Measurements from ENCODE around the gene PRR12. TPM values are rescaled to one million over a fixed set of nuclear protein-coding genes. Genes with fewer than 3 reads are reported as not detected.
"Not testable (repeated sequence)": the region's sequence is repeated elsewhere in the genome, so short reads cannot be mapped to it uniquely, and the experiment has no call there.

PRR12 gene
- total and polyA plus RNA-seq, 2 donors (not counting 1 experiment from before 2014, with no cell fraction given), result 0.40 to 2.1 TPM

DNA sequence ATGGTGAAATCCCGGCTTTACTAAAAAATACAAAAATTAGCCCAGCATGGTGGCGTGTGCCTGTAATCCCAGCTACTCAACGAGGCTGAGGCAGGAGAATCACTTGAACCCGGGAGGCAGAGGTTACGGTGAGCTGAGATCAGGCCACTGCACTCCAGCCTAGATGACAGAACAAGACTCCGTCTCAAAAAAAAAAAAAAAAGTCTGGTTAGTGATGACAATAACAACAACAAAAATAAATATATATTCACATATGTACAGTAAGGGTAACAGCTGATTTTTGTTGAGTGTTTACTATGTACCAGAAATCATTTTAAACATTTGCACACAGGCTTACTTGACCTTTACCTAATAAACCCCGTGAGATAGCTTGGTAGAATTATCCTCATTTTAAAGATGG is 26.0 kb downstream of the PRR12 start:
- Histone ChIP-seq H3K36me3 (ENCODE audit: control insufficient read depth, insufficient read depth, low read length) (peaks cover 22% of the 10 kb centered on the region), H3K27ac (ENCODE audit: insufficient read depth, low read length) (no peak overlapping the region), H3K9me3 (ENCODE audit: control insufficient read depth, insufficient read depth, low read depth, low read length) (no peaks in the 10 kb centered on the region), H3K79me2 (ENCODE audit: control insufficient read depth, insufficient read depth, low read length) (peaks cover 10% of the 10 kb centered on the region), H3K4me3 (replicated peaks in 1 of 4; ENCODE audit: control extremely low read depth in 1 of 4, insufficient read depth in 1 of 4, low read depth in 3 of 4, low read length in 4 of 4) (no peak overlapping the region), H3K27me3 (ENCODE audit: control insufficient read depth, insufficient read depth, low read length) (no peaks in the 10 kb centered on the region), H3K9ac (ENCODE audit: insufficient read depth, low read length) (no peak overlapping the region), H3K4me2 (ENCODE audit: extremely low read depth, insufficient read depth, low read length) (no peak overlapping the region), H2AFZ (ENCODE audit: low read length) (no peak overlapping the region), H4K20me1 (ENCODE audit: control insufficient read depth, extremely low read depth, insufficient read depth, low read length) (no peaks in the 10 kb centered on the region), H3K4me1 (ENCODE audit: control insufficient read depth, extremely low read depth, insufficient read depth, low read length) (peaks cover 15% of the 10 kb centered on the region)
- no peak for DNase-seq (ENCODE audit: low read depth in 2 of 2)
- TF ChIP-seq, protein P1, sequence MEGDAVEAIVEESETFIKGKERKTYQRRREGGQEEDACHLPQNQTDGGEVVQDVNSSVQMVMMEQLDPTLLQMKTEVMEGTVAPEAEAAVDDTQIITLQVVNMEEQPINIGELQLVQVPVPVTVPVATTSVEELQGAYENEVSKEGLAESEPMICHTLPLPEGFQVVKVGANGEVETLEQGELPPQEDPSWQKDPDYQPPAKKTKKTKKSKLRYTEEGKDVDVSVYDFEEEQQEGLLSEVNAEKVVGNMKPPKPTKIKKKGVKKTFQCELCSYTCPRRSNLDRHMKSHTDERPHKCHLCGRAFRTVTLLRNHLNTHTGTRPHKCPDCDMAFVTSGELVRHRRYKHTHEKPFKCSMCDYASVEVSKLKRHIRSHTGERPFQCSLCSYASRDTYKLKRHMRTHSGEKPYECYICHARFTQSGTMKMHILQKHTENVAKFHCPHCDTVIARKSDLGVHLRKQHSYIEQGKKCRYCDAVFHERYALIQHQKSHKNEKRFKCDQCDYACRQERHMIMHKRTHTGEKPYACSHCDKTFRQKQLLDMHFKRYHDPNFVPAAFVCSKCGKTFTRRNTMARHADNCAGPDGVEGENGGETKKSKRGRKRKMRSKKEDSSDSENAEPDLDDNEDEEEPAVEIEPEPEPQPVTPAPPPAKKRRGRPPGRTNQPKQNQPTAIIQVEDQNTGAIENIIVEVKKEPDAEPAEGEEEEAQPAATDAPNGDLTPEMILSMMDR (conservative IDR thresholded peaks at IDR 0.05 in 1 of 2, IDR thresholded peaks at IDR 0.05 in 1 of 2; ENCODE audit: low read depth in 1 of 2, low read length in 2 of 2), result no peak
- no peak for TF ChIP-seq EZH2 (IDR thresholded peaks at IDR 0.05; ENCODE audit: low read length, missing control alignments)

DNA sequence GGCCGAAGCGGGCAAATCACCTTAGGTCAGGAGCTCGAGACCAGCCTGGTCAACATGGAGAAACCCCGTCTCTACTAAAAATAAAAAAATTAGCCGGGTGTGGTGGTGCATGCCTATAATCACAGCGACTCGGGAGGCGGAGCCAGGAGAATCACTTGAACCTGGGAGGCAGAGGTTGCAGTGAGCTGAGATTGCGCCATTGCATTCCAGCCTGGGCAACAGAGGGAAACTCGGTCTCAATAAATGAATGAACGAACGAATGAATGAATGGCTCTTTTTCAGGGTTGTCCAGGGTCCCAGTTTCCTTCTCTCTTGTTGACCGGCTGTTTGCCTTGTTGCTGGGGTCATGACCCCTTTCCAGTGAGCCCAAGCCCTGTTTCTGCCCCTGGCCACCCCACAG is 26.9 kb downstream of the PRR12 start:
- peaks cover 12% of the 10 kb centered on the region for H3K4me1 ChIP-seq (ENCODE audit: control insufficient read depth, extremely low read depth, insufficient read depth, low read length)
- H3K27ac ChIP-seq (ENCODE audit: insufficient read depth, low read length); H3K27me3 ChIP-seq (ENCODE audit: control insufficient read depth, insufficient read depth, low read length); H3K9ac ChIP-seq (ENCODE audit: insufficient read depth, low read length); H3K4me2 ChIP-seq (ENCODE audit: extremely low read depth, insufficient read depth, low read length); H2AFZ ChIP-seq (ENCODE audit: low read length); H3K79me2 ChIP-seq (ENCODE audit: control insufficient read depth, insufficient read depth, low read length); H3K9me3 ChIP-seq (ENCODE audit: control insufficient read depth, insufficient read depth, low read depth, low read length); H4K20me1 ChIP-seq (ENCODE audit: control insufficient read depth, extremely low read depth, insufficient read depth, low read length); H3K4me3 ChIP-seq (replicated peaks in 1 of 4; ENCODE audit: control extremely low read depth in 1 of 4, insufficient read depth in 1 of 4, low read depth in 3 of 4, low read length in 4 of 4); DNase-seq (ENCODE audit: low read depth in 2 of 2): not testable (repeated sequence)
- H3K36me3 ChIP-seq (ENCODE audit: control insufficient read depth, insufficient read depth, low read length), result peaks cover 22% of the 10 kb centered on the region

DNA sequence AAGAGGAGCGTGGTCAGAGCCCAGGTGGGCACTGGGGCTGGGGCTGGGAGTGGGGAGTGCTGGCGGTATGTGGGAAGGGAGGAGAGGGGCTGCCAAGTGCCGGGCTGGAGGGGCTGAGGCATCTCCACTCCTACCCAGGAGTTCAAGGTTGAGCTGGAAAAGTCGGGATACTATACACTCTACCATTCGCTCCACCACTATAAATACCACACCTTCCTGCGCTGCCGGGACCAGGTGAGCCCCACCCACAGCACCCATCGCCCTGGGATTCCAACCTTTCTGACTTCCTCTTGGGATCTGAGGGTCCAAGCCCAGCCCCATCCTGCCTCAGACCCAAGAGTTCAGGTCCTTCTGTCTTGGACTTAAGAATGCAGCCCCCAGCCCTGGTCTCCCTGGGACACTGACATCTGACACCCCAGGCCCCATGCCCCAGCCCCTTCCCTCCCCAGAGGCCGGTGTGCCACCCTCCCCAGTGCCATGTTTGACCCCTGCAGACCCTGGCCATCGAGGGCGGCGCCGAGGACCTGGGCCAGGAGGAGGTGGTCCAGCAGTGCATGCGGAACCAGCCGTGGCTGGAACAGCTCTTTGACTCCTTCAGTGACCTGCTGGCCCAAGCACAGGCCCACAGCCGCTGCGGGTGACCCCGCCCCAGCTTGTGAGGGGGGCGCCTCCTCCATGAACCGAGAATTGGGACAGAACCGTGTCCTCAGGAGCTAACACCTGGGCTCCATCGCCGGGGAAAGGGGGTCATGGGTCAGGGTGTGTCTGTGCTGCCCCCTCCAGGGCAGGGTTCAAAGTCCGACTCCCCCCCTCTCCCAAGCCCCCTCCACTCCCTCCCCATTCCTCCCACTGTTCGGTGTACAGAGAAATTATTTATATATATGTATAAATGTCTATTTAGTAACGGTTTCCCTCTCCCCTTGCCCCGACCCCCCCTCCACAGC is 34.3 kb downstream of the PRR12 start:
- Histone ChIP-seq H3K9ac (ENCODE audit: insufficient read depth, low read length) (no peak overlapping the region), H3K79me2 (ENCODE audit: control insufficient read depth, insufficient read depth, low read length) (no peaks in the 10 kb centered on the region), H4K20me1 (ENCODE audit: control insufficient read depth, extremely low read depth, insufficient read depth, low read length) (no peaks in the 10 kb centered on the region), H2AFZ (ENCODE audit: low read length) (no peak overlapping the region), H3K36me3 (ENCODE audit: control insufficient read depth, insufficient read depth, low read length) (peaks cover 8% of the 10 kb centered on the region), H3K9me3 (ENCODE audit: control insufficient read depth, insufficient read depth, low read depth, low read length) (no peaks in the 10 kb centered on the region), H3K27me3 (ENCODE audit: control insufficient read depth, insufficient read depth, low read length) (no peaks in the 10 kb centered on the region), H3K4me1 (ENCODE audit: control insufficient read depth, extremely low read depth, insufficient read depth, low read length) (no peaks in the 10 kb centered on the region), H3K27ac (ENCODE audit: insufficient read depth, low read length) (no peak overlapping the region), H3K4me3 (replicated peaks in 1 of 4; ENCODE audit: control extremely low read depth in 1 of 4, insufficient read depth in 1 of 4, low read depth in 3 of 4, low read length in 4 of 4) (no peak overlapping the region), H3K4me2 (ENCODE audit: extremely low read depth, insufficient read depth, low read length) (no peak overlapping the region)
- DNase-seq (ENCODE audit: low read depth in 2 of 2), result no peak
- TF ChIP-seq, protein P1 (conservative IDR thresholded peaks at IDR 0.05 in 1 of 2, IDR thresholded peaks at IDR 0.05 in 1 of 2; ENCODE audit: low read depth in 1 of 2, low read length in 2 of 2), result no peak
- TF ChIP-seq EZH2 (IDR thresholded peaks at IDR 0.05; ENCODE audit: low read length, missing control alignments), result no peak
